HG03064 (cell line): ENCODE results near the gene PGBD4.

ENCODE experiments used
- ATAC-seq: cut with Tn5 transposase; IDR thresholded peaks from one replicate; pipeline ENCODE4 v1.9.1; 2021; ENCODE audit warnings: low read depth; ENCODE audit not compliant: unreplicated experiment

Gene PGBD4

DNA sequence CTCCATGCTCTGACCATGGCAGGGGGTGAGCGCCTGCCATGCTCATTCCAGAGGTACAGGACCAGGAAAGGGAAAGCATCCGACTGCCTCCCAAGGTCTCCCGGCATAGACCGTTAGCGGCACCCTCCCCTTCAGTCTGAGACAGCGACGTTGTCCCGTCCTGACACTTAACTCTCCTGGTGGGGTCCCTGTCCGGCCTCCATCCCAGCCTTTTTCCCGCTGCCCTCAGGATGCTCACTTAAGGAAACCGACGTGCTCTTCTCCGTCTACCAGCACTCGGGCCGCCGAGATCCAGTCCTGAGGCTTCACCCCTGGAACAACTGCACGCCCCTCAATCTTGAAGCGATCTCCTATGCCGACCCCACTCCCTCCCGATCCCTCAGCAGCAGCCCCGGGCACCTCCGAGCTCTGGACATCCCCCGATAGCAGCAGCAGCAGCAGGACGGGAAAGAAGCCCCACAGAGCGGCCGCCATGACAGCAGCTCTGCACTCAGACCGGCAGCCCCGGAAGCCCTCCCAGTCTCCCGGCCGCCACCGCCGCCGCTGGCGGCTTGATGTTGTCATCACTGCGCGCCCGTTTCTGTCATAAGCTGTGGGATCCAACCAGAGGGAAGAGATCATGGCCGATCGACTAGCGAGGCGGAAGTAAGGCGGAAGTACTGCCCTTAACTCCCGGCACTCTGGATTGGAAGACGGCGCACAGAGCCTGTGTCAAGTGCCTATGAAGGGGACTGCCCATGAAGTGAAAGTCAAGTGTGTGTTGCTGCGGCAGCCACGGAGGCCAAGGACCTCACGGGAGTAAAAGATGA lies at the start of gene PGBD4, which contains the start of gene EMC7:
PGBD4 (plus strand) TSS at position 718 of the 809 bp plus-strand sequence. CDS start 449 bp downstream, outside the sequence.
EMC7 (minus strand) TSS at position 497 of the 809 bp plus-strand sequence; CDS start at position 474, 23 bp downstream.
- peak; percentile 96 for ATAC-seq

DNA sequence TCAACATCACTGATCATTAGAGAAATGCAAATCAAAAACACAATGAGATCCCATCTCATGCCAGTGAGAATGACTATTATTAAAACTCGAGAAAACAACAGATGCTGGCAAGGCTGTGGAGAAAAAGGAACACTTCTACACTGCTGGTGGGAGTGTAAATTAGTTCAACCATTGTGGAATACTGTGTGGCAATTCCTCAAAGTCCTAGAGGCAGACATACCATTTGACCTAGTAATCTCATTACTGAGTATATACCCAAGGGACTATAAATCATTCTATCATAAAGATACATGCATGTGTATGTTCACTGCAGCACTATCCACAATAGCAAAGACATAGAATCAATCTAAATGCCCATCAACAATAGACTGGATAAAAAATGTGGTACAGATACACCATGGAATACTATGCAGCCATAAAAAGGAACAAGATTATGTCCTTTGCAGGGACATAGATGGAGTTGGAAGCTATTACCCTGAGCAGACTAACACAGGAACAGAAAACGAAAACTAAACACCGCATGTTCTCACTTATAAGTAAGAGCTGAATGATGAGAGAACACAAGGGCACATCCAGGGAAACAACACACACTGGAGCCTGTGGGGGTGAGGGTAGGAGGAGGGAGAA lies 47.7 kb upstream of the PGBD4 start:
- ATAC-seq: no peak

DNA sequence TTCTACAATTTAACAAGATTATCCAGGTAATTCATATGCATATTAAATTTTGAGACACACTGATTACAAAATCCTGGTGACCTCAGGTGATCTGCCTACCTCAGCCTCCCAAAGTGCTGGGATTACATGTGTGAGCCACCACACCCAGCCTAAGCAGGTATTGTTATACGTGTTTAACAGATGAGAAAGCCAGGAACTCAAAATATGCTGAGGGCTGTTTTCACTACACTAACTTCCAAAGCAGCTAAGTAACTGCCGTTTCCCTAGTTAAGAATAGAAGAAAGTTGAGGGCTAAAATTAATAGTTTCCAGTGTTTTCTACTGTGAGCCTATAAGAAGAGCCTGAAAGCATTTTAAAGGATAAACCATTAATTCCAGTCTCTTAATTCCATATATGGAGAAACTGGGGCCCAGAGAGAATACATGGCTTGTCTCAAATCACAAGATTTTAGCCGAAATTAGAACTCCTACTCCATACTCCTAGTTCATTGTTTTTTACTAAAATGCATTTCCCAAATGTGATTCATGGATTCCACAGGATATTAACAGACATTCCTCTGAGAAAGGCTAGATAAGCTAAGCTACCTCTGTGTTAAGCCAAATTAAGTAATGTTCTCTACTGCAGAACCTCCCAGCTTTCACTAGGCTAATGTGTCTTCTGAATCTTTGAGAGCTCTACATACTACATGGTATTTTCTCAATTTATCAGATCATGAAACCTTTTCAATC lies 45.9 kb upstream of the PGBD4 start:
- ATAC-seq: no peak

DNA sequence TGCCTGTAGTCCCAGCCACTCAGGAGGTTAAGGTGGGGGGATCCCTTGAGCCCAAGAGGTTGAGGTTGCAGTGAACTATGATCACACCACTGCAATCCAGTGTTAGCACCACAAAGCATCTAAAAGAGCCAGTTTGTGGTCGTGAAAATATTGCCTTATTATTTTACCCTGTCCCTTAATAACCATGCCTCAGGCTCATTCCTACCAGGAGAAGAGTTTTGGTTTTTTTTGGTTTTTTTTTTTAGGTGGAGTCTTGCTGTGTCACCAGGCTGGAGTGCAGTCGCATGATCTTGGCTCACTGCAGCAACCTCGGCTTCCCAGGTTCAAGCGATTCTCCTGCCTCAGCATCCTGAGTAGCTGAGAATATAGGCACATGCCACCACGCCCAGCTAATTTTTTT lies 45.0 kb upstream of the PGBD4 start:
- no peak for ATAC-seq

DNA sequence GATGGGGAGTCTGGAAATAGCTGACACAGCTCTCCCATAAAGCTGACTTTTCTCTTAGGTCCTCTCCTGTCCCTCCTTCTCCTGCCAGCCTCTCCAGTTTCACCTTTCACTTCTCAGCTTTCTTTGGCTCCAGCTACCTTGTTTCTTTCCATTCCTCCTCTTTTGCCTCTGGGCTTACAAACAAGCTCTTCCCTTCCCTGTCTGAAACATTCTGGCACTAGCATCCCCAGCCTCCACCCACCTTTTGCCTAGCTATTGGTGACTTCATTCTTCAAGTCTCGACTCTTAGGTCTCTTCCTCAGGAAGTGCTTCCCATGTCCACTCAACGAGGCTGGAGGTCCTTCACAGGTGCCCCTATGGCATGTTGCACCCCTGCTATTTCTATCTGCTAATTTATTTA lies 42.4 kb upstream of the PGBD4 start:
- no peak for ATAC-seq

DNA sequence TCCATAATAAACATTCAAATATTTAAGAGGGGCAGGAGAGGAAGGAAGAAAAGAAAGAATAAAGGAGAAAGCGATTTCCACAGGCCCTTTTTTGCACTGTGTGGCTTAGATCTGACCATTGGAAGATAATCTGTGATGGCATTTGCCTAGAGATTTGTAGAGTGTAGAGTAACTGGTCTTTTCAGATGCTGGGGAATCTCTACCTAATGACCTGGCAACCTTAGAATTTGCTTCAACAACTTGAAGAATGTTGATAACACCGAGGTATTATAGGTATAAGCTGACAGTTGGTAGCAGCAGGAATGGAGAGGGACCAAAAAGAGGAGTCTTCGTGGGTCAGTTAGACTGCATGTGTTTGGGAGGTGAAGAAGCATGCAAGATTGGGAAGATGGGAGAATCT lies 41.9 kb upstream of the PGBD4 start:
- ATAC-seq: no peak

DNA sequence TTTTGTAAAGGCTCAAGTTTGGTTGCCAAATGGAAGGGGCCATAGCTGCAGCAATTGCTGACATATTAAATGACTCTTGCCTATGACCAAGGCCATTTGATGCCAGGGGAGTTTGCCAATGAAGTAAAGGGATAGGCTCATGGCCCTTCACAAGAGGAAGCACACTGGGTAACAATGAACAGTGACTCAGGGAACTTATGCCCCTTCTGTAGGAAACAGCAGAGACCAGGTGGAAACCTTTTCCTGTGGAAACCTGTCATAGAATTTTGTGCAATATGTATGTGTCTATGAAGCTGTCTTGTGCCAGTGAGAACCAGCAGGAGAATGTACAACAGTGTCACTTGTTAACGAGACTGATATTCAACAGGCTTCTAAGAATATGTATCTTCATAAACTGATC lies 37.4 kb upstream of the PGBD4 start:
- ATAC-seq: no peak

DNA sequence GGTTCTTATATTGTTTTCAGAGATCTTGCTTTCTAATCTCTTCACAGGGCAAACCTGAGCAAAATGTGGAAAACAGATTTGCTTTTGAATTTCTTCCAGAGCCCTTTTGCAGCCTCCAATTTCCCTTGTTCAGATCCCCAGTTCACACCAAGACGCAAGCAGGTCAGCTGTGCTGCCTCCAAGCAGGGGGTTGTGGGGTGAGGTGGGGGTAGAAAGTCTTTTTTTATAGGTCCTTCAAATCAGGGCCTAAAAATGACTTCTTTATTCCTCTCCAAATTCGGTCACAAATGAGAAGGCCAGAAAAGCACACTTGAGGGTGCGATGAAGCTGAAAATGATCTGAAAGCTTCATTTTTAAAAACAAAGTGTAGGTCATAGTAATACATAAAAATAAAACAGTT lies 36.6 kb upstream of the PGBD4 start:
- ATAC-seq: no peak

DNA sequence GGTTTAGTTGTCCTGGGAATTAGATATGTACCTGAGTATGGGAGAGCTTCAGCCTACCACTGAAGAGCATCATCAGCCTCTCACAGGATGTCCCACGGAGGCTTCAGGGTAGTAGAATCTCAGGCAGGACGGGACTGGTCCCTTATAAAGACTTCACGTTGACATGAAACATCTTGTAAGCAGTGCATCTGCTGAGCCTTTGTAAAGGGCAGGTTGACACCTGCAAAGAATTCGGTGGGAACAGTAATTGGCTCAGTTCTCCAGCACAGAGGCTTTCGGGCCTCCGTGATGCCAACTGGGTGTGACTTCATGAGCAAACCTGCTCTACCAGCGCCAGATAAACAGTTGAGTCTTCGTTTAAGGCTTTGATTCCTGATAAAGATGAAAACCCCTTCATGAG lies 35.9 kb upstream of the PGBD4 start:
- ATAC-seq: no peak

DNA sequence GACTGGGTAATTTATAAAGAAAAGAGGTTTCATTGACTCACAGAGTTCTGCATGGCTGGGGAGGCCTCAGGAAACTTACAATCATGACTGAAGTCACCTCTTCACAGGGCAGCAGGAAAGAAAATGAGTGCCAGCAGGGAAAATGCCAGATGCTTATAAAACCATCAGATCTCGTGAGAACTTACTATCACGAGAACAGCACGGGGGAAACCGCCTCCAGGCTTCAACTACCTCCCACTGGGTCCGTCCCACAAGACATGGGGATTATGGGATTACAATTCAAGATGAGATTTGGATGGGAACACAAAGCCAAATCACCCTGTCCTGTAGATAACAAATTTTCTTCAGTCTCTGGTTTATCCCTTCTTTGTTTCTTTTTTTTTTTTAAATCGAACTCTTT lies 31.9 kb upstream of the PGBD4 start:
- ATAC-seq: no peak

DNA sequence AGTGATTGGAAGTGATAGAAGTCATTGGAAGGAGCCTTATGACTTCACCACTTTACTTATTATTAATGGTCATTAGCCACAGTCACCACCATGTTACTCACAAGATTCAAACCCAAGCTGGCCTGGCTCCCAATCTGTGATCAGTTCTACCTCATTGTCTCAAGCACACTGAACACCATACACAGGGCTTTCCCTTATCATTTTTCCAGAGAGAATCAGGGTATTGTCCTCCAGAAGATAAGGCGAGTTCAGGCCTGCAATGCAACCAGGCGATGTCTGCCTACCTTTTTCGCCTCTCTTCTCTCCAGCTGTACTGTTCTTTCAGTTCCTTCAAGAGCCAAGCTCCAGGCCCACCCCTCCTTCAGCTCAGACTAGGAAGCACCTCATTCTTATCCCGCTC lies 25.1 kb upstream of the PGBD4 start:
- no peak for ATAC-seq

DNA sequence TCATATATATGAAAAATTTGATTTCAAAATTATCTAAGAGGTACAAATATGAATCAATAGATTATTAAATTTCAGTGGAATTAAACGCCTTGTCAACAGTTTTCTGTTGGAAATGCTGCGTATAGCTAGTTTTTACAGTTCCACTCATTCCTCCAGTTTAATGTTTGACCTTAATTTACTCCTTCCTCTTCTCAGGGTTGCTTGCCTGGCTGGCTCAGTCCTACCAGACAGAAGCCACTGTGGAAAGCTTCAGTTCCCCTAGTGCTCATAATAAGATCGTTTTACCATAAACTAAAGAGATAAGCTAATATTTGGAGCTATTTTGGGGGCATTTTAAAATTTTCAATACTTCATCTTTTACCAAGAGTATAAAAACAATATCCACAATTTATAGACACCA lies 23.0 kb upstream of the PGBD4 start:
- no peak for ATAC-seq

DNA sequence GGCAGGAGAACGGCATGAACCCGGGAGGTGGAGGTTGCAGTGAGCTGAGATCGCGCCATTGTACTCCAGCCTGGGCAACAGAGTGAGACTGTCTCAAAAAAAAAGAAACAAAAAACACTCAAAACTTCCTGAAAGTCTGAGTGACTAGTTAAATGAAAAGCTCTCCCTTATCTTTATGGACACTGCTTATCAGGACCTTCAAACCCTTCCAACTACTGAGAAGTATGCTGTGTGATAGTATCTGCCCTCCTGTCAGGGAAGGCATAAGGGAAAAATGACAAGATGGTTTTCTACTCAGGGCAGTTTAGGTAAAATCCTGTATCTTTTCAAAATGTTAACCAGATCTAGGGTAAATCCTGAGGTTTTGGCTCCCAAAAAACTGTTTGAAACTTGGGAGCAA lies 22.0 kb upstream of the PGBD4 start:
- ATAC-seq: no peak

DNA sequence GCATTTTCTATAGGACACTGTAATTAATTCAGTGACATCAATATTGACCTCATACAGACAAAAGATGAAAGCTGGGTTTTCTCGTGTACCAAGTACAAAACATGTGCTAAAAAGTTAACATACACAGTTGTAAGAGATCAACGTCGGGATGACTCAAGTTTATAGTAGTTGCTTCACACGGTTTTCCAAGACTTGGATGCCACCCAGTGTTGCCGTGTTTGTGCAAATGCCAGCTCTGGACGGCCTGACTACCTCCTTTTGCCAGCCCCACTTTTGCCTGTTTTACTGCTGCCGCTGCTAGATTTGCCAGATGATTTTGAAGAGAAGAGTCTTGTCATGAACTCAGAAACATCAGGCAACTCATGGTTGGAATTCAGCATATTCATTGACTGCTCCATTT lies 17.8 kb upstream of the PGBD4 start:
- ATAC-seq: no peak

DNA sequence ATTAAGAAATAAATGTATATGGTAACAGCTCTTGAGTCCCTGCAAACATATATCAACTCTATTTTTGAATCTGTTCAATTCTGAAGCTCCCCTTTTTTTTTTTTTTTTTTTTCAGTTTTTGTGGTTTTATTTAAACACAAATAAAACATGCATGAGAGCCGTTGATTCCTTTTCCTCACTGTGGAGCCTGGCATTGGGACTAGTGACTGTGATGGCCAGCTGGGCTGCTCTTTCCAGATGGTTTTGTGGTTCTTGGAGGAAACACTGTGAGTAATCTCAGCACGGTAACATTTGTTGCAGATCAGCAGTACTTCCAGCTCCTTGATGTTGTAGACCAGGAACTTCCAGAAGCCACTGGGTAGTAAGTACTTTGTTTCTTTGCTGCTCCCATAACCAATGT lies 16.1 kb upstream of the PGBD4 start:
- no peak for ATAC-seq

DNA sequence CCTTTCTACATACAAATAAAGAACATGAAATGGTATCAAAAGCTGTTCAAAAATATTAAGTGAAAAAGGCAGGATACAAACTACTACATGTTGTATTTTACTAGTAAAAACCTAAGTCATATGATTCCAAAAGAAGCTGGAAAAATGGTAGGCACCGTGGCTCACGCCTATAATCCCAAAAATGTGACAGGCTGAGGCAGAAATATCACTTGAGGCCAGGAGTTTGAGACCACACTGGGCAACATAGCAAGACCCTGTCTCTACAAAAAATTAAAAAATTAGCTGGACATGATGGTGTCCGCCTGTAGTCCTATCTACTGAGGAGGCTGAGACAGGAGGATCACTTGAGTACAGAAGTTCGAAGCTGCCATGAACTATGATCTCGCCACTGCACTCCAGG lies 2.0 kb upstream of the PGBD4 start:
- no peak for ATAC-seq

DNA sequence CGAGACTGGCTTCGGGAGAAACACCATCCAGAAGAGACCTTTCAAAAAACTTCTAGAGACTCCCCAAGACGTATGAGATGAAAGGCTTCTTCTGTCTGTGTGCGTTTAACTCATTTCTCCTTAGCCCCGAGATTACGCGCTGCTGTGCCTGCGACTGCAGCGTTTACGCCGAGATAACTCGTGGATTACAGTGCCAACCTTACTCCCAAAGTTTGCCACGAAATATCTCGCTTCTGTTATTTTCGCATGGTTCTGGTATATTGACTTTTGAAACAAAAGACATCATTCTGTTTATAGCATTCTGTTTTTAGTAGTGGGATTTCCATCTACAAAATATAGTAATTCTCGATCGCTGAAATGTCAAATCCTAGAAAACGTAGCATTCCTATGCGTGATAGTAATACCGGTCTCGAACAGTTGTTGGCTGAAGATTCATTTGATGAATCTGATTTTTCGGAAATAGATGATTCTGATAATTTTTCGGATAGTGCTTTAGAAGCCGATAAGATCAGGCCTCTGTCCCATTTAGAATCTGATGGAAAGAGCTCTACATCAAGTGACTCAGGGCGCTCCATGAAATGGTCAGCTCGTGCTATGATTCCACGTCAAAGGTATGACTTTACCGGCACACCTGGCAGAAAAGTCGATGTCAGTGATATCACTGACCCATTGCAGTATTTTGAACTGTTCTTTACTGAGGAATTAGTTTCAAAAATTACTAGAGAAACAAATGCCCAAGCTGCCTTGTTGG lies 467 bp downstream of the PGBD4 start:
- peak; percentile 7 for ATAC-seq

DNA sequence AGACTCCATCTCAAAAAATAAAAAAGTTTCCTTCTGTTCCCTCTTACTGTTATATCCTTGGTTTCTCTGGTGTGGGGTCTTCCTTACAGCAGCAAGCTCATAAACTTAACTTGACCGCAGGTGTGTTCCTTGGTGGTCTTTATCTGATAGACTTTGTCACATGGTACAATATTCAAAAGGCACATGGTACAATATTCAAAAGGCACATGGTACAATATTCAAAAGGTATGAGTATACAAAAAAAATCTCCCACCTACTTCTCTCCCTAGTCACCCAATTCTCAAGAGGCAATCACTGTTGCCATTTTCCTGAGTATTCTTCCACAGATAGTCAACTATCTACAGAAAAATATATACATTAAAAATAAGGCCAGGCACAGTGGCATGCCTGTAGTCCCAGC lies 4.5 kb downstream of the PGBD4 start:
- no peak for ATAC-seq

DNA sequence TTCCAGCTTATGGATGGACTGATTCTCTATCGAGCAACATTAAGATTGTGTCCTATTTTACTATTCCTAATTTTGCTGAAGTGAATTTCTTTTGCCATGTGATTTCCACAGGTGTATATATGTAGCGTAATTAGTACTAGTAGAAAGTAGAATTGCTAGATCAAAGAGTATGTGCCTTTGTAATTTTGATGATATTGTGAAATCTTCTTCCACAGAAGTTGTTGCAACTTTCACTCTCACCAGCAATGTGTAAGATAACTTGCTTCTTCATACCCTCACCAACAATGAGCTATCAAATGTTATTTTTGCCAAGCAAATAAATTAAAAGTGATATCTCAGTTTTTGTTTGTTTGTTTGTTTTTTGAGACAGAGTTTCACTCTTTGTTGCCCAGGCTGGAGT lies 5.4 kb downstream of the PGBD4 start:
- ATAC-seq: no peak

DNA sequence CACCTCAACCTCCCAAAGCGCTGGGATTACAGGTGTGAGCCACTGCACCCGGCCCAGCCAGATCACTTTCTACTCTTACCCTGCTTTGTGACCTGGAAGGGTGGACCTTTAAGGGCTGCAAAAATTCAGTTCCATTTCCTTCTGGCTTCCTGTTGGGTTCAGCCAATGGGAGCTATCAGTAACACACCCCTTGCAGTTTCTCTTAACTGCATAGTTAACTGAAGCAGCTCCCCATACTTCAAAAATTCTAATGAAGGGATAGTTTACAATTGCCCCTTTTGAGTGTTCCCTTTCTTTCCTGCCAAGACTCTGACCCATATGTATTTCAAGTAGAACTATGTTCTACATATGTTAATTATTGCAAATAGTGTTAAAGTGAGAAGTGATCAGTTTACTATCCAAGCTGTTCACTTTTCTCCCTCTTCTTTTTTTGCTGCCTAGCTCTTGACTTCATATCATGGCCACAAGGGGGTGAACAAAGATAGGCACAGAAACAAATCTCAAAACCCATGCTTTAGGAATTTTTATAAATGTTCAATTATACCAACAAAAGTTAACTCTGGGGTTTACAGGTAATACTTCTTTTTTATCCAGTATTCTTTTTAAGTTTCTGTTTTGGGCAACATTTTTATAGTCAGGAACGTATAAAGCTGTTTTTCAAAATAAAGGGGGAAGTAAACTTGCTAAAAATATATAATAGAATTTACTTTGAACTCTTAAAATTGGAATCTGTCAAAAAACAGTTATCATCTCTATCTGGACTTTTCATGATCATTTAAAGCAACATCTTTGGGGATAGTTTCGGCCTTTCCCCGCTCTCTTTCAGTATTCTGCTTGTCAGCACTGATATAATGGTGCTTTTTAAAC lies 8.1 kb downstream of the PGBD4 start:
- ATAC-seq: no peak
